Measurements from ENCODE around the gene MYOG.

MYOG gene

GRCh38 chr1:203090421-203091198, 4.8 kb upstream of the MYOG start:
- no peak for DNase-seq (ENCODE audit: low read depth)

- DNase-seq (ENCODE audit: low read depth), result no peak
These were observed 3.8 kb upstream of the MYOG start for GRCh38 chr1:203089651-203090045.

DNA sequence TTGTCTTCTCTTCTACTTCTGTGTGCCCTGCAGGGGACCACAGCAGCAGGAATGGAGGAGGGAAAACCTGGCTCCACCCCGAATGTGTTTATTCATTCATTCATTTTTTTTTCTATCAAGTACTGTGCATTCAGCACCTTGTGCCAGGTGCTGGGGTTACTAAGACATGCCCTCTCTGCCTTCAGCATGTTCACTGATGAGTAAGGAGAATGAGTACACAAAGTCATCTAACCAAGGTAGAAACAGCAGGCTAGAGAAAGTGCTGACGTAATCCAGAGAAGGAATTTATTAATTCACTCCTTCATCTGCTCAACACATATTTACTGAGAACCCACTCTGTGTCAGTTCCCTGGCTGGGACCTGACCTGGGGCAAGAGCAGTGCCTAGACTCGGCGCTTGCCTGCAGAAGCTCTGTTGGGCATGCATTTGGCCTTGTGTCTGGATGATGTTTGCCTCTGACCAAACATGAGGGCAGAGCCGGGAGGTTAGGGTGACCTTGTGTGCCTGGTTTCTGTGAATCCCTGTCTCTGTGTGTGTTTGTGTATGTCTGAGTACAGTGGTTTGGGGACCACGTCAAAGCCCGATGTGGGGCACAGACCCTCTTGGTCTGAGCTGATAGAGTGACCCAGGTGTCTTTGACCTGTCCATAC, 3.3 kb upstream of the MYOG start:
- no peak for DNase-seq (ENCODE audit: low read depth)

DNA sequence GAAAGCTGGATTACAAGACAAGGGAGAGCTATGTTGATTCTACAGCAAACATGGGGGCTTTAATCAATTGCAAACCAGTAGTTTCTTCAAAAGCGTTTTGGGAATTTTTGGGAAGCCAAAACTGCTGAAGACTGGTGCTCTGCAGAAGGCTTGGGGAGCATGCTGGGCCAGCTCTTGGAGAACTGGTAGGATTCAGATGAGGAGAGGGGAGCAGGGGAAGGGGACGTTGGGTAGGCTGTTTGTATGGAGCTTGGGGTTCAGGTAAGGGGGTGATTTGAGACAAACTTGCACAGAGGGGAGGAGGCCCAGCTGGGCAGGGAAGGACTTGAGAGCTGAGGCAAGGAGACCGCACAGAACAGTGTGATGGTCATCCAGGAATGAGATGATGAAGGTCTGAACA, 2.6 kb upstream of the MYOG start:
- DNase-seq (ENCODE audit: low read depth), result no peak

DNA sequence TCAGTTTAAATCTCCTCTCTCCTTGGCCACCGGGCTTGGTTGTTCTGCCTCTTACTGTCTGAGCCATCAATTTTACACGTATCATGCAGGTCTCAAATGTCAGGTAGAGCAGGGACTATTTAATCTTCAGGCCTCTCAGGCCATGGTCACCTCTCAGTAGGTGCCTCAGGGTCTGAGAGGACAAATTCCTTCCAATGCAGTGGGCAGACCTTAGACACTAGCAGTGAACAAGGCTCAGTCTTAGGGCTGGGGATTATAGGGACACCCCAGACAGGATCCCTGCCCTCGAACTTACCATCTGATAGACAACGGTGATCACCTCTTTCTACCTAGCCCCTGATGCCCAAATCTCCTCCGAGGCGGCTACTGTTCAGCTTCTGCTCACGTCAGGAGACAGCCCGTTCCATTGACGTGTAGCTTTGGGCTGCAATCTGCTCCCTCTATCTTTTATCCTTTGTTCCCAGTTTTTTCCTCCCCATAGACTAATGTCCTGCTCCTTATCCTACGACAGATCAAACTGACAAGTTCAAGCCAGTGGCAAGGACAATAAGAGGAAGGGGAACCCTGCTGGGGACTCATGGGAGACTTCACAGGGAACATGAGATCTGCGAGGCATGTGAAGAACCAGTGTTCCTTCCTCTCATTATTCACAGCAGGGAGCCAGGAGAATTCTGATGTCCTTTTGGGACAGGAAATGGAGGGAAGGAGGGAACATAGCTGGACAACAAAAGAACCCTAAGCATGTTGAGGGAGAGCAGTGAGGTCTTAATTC, 1.4 kb upstream of the MYOG start:
- DNase-seq (ENCODE audit: low read depth), result no peak

- no peak for DNase-seq (ENCODE audit: low read depth)
These were observed 954 bp downstream of the MYOG start for GRCh38 chr1:203084588-203085527.

GRCh38 chr1:203083463-203083921, 2.3 kb downstream of the MYOG start:
- no peak for DNase-seq (ENCODE audit: low read depth)

- DNase-seq (ENCODE audit: low read depth), result no peak
These were observed 3.0 kb downstream of the MYOG start for GRCh38 chr1:203082571-203083462.

GRCh38 chr1:203082231-203082505, 3.6 kb downstream of the MYOG start:
- DNase-seq (ENCODE audit: low read depth), result no peak

- no peak for DNase-seq (ENCODE audit: low read depth)
These were observed 4.2 kb downstream of the MYOG start for GRCh38 chr1:203081465-203082230.

DNA sequence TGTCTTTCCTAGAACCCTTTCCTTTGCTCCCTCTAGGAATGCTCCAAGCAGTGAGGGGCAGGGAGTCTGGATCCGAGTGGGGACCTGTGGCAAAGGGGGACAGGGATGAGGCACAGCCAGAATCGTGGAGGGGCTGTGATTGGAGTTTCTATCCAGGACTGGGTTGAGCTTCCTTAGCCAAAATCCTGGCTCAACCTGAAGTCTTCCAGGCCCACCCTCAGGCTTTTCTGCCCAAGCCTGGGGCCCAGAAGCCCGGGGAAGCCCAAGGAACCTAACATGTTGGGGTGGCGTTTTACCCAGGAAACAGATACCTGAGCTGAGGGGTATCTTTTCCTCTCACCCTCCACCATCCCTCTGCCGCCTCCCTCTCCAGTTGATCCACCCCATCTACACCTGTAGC, 5.4 kb downstream of the MYOG start:
- no peak for DNase-seq (ENCODE audit: low read depth)

- no peak for DNase-seq (ENCODE audit: low read depth)
These were observed 7.3 kb downstream of the MYOG start for GRCh38 chr1:203078478-203078877.

GRCh38 chr1:203077956-203078355, 7.9 kb downstream of the MYOG start:
- DNase-seq (ENCODE audit: low read depth), result no peak

DNA sequence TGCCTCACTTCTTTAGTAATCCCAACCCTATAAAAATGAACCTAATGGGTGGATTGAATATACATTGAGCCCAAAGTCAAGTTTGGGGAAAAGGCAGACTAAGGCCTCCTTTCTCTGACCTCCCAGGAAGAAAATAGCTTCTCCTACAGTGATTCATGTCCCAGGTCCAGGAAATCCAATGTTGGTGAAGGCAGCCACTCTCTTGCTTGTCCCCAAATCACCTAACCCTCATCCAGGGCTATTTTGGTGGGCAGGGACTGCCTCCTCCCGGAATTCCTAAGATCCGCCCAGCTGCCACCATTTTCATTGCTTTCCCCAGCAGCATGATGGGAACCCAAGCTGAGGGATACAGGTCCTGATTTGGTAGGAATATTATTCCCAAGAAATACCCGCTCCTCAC, 8.4 kb downstream of the MYOG start:
- no peak for DNase-seq (ENCODE audit: low read depth)

- no peak for DNase-seq (ENCODE audit: low read depth)
These were observed 9.7 kb downstream of the MYOG start for GRCh38 chr1:203076031-203076511.

GRCh38 chr1:203075236-203076030, 10.4 kb downstream of the MYOG start:
- DNase-seq (ENCODE audit: low read depth), result no peak

DNA sequence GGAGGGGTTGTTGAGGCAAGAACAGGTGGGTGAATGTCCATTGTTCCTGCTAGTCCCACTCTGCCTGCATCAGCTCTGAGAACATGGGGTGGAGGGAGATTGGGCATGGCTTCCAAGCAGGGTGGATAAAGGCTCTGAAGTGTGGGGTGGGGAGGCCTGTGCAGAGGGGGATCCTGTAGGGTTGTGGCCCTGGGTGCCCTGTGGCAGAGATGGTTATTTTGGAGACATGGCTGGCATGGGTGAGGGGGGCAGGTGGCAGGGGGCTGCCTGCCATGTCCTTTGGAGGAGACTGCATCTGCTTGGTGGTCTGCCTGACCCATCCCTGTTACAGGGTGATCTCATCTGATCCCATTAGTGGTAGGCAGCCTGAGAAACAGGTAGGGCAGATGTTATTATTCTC, 11.2 kb downstream of the MYOG start:
- DNase-seq (ENCODE audit: low read depth), result no peak

DNA sequence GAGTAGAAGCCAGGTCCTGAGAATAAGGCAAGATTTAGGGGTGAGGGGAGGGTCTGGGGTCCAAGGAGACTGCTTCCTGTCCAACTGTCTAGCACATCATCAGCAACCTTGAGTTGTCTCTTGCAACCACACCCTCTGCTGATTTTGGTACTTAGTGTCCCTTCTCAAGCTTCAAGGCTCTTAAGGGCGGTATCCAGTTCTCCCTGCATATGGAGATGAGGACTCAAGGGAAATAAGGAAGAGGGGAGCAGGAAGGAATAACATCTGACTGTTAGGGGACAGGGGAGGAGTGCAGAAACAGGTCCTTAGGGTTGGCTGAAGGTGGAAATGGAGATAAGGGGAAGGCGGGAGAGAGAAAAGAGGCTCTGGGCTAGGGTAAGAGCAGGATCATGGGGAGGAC, 12.3 kb downstream of the MYOG start:
- DNase-seq (ENCODE audit: low read depth), result no peak

DNA sequence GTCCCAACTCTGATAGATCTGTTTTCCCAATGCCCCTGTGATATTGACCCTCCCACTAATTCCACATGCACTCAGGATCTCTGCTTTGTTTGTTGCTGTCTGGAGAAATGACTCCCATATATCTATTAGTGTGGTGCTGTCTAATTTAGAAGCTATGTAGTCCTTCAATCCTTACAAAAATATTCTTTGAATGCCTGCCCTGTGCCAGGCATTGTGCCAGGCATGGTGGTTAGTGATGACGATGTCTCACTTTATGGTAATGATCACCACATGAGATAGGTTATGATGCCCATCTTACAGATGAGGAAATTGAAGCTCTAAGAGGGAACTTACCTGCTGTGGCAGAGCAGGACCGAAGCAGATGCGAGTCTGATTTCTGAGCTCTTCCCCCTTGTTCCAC, 12.9 kb downstream of the MYOG start:
- DNase-seq (ENCODE audit: low read depth), result no peak

All from stimulated activated CD8-positive, alpha-beta memory T cell treated with anti-CD3 and anti-CD28 coated beads, Interleukin-15, amount 100 ng/mL, for 1 hour (primary cell).